Loucy (cell line): Measurements from ENCODE around the gene MS4A4E.

Source experiments
- CTCF ChIP-seq: fragments of 200-600 bp; sonication (generic); conservative IDR thresholded peaks from 2 replicates; pipeline ENCODE4 v1.5.1; 2014; ENCODE audit warnings: mild to moderate bottlenecking, antibody characterized with exemption, low read length
- EZH2phosphoT487 ChIP-seq: fragments of 200-600 bp; IDR thresholded peaks from 2 replicates; pipeline ENCODE4 v1.6.1; 2018; ENCODE audit warnings: antibody characterized with exemption, mild to moderate bottlenecking, moderate library complexity, borderline replicate concordance

DNA sequence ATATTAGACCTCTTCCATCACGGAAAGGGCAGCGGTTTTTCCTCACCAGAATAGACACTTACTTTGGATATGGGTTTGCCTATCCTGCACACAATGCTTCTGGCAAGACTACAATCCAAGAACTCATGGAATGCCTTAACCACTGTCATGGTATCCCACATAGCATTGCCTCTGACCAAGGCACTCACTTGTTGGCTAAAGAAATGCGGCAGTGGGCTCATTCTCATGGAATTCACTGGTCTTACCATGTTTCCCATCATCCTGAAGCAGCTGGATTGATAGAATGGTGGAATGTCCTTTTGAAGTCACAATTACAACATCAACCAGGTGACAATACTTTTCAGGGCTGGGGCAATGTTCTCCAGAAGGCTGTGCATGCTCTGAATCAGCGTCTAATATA lies 20.8 kb downstream of the MS4A4E start:
- TF ChIP-seq CTCF (no peak), EZH2phosphoT487 (no peak)
